Activated B cell treated with CpG ODN at 0.5 μM for 24 hours (primary cell): Measurements from ENCODE around the gene ISG20L2. TPM values are rescaled to one million over a fixed set of nuclear protein-coding genes. Genes with fewer than 3 reads are reported as not detected.

ENCODE experiments used
- ATAC-seq: fragments of 200-7000 bp; cut with Tn5 transposase; one replicate; pipeline ENCODE4 v1.10.0; 2021; ENCODE audit warnings: low read depth, mild to moderate bottlenecking, moderate library complexity
- CTCF ChIA-PET: fragments of 350-600 bp; sonication (Branson Sonifier 250); formaldehyde crosslinking; loops from one replicate; lab custom pipeline; 2021; ENCODE audit warnings: antibody characterized with exemption; lab: Charles Lee
- POLR2A ChIA-PET: fragments of 350-600 bp; sonication (Branson Sonifier 250); formaldehyde crosslinking; loops from one replicate; lab custom pipeline; 2021; ENCODE audit warnings: antibody characterized with exemption; lab: Charles Lee
- DNase-seq: peaks from one replicate; pipeline ENCODE4 v3.0.0; 2022
- H3K27ac Mint-ChIP-seq: one replicate; pipeline ENCODE4 v1.8.0; 2020; ENCODE audit warnings: mixed read lengths
- H3K27me3 Mint-ChIP-seq: one replicate; pipeline ENCODE4 v1.8.0; 2021; ENCODE audit warnings: mixed read lengths
- H3K36me3 Mint-ChIP-seq: one replicate; pipeline ENCODE4 v1.8.0; 2021; ENCODE audit warnings: low read depth, mixed read lengths
- H3K4me1 Mint-ChIP-seq: one replicate; pipeline ENCODE4 v1.8.0; 2021; ENCODE audit warnings: mixed read lengths
- H3K4me3 Mint-ChIP-seq: one replicate; pipeline ENCODE4 v1.8.0; 2020; ENCODE audit warnings: mild to moderate bottlenecking, mixed read lengths
- H3K9me3 Mint-ChIP-seq: one replicate; pipeline ENCODE4 v1.8.0; 2020; ENCODE audit warnings: mixed read lengths
- intact Hi-C: fragments of 100-400 bp; cut with micrococcal nuclease; formaldehyde crosslinking; loops from one replicate; pipeline ENCODE4 v1.15.1; 2024
- total RNA-seq: library from RNA; stranded (reverse); gene quantifications from 2 replicates; pipeline ENCODE4 v1.2.3, GENCODE V29; 2022
- TF ChIP-seq, protein P1 (sequence below): fragments of 200-600 bp; IDR thresholded peaks from one replicate; pipeline ENCODE4 v1.8.0; 2022; ENCODE audit warnings: antibody characterized with exemption, mild to moderate bottlenecking

Gene ISG20L2
- total RNA-seq, 1 donor from 2014 or later, result 53.0 TPM

DNA sequence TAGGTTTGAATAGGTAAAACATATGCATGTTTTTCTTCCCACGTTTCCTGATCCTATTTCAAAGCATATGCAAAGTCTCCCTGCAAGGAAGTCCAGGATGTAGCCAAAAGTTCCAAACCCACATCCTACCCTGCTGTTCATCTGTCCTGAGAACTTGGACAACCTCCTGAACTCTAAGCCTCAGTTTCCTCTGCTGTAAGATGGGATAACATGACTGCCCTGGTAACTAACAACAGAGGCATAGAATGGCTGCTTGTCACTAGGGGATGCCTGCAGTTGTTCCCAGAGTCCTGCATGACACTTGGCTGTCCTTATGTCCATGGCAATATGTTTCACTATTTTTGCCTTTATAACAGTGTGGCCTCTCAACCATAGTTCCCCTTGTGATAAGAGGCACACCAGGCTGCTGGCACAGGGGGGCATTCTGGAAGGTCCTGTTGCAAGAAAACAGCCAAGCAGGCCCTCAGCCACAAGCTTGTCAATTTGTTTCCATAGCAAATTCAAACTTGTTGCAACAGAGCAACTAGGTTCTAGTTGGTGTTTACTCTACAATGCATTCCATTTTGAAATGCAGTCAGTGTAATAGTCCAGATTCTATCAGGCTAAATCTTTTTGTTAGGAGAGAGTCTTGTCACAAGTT lies 24.4 kb upstream of the ISG20L2 start:
- H3K4me3 Mint-ChIP-seq, result peak overlapping the region; percentile 93
- no peaks in the 10 kb centered on the region for H3K9me3 Mint-ChIP-seq
- H3K36me3 Mint-ChIP-seq, result peaks cover 4% of the 10 kb centered on the region
- peaks cover 53% of the 10 kb centered on the region for H3K4me1 Mint-ChIP-seq
- intact Hi-C loops, result loop anchor here (5.0 kb wide), 1 partner anchor 296 kb away; no protein-coding TSS in a partner anchor
- CTCF ChIA-PET, result interaction anchor here (1.8 to 2.3 kb wide), 3 partner anchors 12 to 64 kb away, joined by 7 to 16 read pairs (median 7); partner anchors contain the start of genes ISG20L2, METTL25B and MRPL24
- no peaks in the 10 kb centered on the region for H3K27me3 Mint-ChIP-seq
- TF ChIP-seq, protein P1, sequence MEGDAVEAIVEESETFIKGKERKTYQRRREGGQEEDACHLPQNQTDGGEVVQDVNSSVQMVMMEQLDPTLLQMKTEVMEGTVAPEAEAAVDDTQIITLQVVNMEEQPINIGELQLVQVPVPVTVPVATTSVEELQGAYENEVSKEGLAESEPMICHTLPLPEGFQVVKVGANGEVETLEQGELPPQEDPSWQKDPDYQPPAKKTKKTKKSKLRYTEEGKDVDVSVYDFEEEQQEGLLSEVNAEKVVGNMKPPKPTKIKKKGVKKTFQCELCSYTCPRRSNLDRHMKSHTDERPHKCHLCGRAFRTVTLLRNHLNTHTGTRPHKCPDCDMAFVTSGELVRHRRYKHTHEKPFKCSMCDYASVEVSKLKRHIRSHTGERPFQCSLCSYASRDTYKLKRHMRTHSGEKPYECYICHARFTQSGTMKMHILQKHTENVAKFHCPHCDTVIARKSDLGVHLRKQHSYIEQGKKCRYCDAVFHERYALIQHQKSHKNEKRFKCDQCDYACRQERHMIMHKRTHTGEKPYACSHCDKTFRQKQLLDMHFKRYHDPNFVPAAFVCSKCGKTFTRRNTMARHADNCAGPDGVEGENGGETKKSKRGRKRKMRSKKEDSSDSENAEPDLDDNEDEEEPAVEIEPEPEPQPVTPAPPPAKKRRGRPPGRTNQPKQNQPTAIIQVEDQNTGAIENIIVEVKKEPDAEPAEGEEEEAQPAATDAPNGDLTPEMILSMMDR, result no peak
- no peak for ATAC-seq
- DNase-seq, result no peak
- POLR2A ChIA-PET, result interaction anchor here (0.5 to 4.1 kb wide), 9 partner anchors 8 to 252 kb away, joined by 3 to 91 read pairs (median 10); partner anchors contain the start of genes CRABP2, ISG20L2, MEF2D and METTL25B
- H3K27ac Mint-ChIP-seq, result peak overlapping the region; percentile 67

DNA sequence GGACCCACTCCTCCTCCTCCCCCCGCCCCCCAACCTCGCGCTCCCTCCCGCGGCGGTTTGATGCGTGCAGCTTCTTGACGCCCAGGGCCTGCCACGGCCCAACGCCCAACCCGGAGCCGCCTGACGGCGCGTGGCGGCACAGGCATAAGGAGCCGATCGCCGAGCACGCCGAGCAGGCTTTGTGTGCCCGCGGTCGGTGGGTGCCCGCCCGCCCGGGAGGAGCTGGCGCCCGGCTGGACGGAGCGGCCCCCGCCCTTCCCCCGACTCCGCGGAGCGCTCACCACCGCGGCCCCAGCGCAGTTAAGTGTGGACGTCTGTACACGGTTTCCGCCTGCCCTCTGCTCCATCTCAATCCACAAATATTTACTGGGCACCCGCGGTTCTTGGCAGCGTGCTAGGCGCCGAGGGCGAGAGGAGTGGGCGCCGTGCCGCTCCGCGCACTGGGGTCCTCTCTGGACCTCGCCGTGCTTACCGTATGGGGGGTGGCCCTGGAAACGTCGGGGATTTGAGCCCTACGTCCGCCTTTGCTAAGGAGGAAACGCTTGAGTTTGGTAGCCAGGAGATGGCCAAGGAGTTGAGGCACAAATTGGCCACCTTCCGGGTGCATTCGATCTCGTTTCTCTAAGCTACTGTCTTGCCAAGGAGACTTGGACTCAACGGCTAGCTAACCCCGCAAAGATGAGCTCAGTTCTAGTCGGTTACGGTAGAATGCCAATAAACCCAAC lies 23.4 kb upstream of the ISG20L2 start:
- Mint-ChIP-seq H3K9me3 (no peaks in the 10 kb centered on the region), H3K27me3 (no peaks in the 10 kb centered on the region), H3K4me3 (peak overlapping the region; percentile 93), H3K4me1 (peaks cover 62% of the 10 kb centered on the region), H3K27ac (peak overlapping the region; percentile 92), H3K36me3 (peaks cover 4% of the 10 kb centered on the region)
- intact Hi-C loops, result loop anchor here (1.0 to 5.0 kb wide), 5 partner anchors 11 to 295 kb away; partner anchors contain the start of genes ISG20L2, METTL25B, MRPL24 and PRCC
- CTCF ChIA-PET, result interaction anchor here (1.3 to 2.3 kb wide), 5 partner anchors 11 to 62 kb away, joined by 3 to 16 read pairs (median 7); partner anchors contain the start of genes ISG20L2, METTL25B and MRPL24
- POLR2A ChIA-PET, result interaction anchor here (0.5 to 4.1 kb wide), 22 partner anchors 9 to 1287 kb away, joined by 3 to 91 read pairs (median 7); partner anchors contain the start of genes CRABP2, ISG20L2, MEF2D and METTL25B
- TF ChIP-seq, protein P1, result no peak
- DNase-seq (peak; percentile 89), ATAC-seq (peak; percentile 85)

DNA sequence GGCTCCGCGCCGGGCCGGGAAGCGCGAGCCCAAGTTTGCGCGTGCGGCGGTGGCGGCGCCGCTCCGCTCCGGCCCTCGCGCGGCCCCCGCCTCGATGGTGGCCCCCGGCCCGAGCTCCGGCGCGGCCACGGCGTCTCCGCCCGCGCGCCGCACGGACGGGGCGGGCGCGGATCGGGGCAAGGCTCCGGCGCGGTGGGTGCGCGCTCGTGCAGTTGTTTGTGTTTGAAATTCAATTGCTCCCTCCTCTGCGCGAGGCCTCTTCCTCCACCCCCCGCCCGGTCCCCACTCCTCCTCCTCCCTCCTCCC lies 22.8 kb upstream of the ISG20L2 start, which contains the start of gene HDGF:
TSS of gene HDGF (minus strand) at position 225 of the 306 bp plus-strand sequence. CDS start 246 bp downstream, outside the sequence.
- intact Hi-C loops, result loop anchor here (1.0 to 5.0 kb wide), 5 partner anchors 10 to 294 kb away; partner anchors contain the start of genes ISG20L2, METTL25B, MRPL24 and PRCC
- Mint-ChIP-seq H3K9me3 (no peaks in the 10 kb centered on the region), H3K36me3 (peaks cover 4% of the 10 kb centered on the region), H3K4me3 (peak within 1 kb of the TSS; percentile 93), H3K4me1 (peaks cover 67% of the 10 kb centered on the region), H3K27ac (peak within 1 kb of the TSS; percentile 92), H3K27me3 (no peaks in the 10 kb centered on the region)
- CTCF ChIA-PET, result interaction anchor here (1.3 to 2.3 kb wide), 5 partner anchors 10 to 62 kb away, joined by 3 to 16 read pairs (median 7); partner anchors contain the start of genes ISG20L2, METTL25B and MRPL24
- POLR2A ChIA-PET, result interaction anchor here (0.5 to 4.1 kb wide), 20 partner anchors 10 to 1287 kb away, joined by 3 to 91 read pairs (median 7); partner anchors contain the start of genes CRABP2, ISG20L2, MEF2D and METTL25B
- peak; percentile 58 for DNase-seq
- TF ChIP-seq, protein P1, result no peak
- ATAC-seq, result no peak

DNA sequence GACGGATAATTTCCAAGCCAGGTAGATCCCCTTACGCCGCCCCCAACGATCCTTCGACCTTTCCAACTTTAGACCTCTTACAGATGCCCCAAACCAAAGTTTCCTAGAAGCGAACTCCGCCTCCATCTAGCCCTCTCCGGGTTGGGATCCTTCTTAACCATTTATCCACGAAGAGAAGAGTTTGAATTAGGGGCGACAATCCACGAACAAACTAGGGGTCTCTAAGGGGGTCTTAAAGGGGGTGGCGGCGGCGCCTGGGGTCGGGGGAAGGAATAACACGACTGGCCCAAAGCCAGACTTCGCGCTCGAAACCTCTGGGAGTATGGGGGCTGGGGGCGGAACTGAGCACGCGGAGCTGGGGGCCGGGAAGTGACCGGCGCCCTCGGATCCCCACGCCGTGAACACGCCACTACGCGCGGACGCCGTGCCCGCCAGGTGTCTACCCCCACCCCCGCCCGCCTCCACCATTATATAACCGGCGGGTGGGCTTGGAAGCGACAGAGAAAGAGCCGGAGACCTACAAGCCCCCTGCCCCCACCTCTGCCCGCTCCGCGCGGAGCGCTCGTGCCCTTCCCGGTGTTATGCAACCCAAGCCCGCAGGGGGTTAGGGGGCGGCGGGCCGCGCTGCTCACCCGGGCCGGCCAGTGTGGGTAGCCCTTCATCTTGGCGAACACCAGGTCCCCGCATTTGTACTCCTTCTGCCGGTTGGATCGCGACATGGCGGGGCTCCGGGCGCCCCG lies 22.3 kb upstream of the ISG20L2 start:
- DNase-seq (no peak), ATAC-seq (peak; percentile 20)
- CTCF ChIA-PET, result interaction anchor here (1.8 to 2.3 kb wide), 4 partner anchors 10 to 61 kb away, joined by 7 to 16 read pairs (median 10); partner anchors contain the start of genes ISG20L2, METTL25B and MRPL24
- Mint-ChIP-seq H3K4me1 (peaks cover 71% of the 10 kb centered on the region), H3K27ac (peak overlapping the region; percentile 85), H3K9me3 (no peaks in the 10 kb centered on the region), H3K36me3 (peaks cover 6% of the 10 kb centered on the region), H3K27me3 (no peaks in the 10 kb centered on the region), H3K4me3 (peak overlapping the region; percentile 90)
- TF ChIP-seq, protein P1, result no peak
- POLR2A ChIA-PET, result interaction anchor here (0.5 to 4.1 kb wide), 11 partner anchors 9 to 817 kb away, joined by 3 to 91 read pairs (median 10); partner anchors contain the start of genes CRABP2, ISG20L2, MEF2D and METTL25B
- intact Hi-C loops, result loop anchor here (1.0 to 5.0 kb wide), 5 partner anchors 10 to 294 kb away; partner anchors contain the start of genes ISG20L2, METTL25B, MRPL24 and PRCC
